CD4-positive, alpha-beta T cell treated with Interleukin-4 for 1 hour (primary cell): Measurements from ENCODE around the gene FTO.
"Not testable (repeated sequence)": the region's sequence is repeated elsewhere in the genome, so short reads cannot be mapped to it uniquely, and the experiment has no call there.

Experiments used
- DNase-seq, 2 donors: peaks; one replicate each; pipeline ENCODE4 v3.0.0-alpha.2; 2020 to 2022

Gene FTO

DNA sequence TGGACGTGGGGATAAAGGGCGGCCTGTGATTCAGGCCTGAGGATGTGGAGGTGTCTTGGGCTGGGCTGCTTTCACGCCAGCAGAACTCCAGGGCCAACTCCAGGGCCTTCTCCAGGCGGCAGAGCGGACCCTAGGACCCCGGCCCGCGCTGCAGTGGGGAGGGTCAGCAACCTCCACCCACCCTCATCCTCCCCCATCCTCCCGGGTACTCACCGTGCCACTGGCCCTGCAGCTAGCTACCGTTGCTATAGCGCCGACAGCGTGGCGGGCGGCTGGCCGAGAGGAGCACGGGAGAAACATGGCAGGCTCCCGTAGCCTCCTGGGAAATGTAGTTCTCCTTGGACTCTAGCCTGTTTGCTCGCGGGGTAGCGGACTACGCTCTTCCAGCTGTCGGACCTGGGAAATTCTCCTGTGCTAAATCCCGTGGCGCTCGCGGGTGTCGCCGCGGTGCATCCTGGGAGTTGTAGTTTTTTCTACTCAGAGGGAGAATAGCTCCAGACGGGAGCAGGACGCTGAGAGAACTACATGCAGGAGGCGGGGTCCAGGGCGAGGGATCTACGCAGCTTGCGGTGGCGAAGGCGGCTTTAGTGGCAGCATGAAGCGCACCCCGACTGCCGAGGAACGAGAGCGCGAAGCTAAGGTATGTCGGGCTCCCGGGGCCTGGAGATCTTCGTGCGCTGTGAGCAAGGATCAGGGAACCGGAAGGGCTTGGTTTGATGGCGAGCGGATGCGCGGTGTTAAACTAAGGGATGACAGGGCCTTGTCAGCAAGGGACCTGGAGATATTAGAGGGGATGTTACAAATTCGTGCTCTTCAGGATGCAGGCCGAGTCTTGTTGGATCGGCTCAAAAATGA lies at the start of gene FTO, which contains the start of gene RPGRIP1L:
Gene FTO, plus strand, starts transcription at position 567 of the 855 bp plus-strand sequence.
Gene RPGRIP1L, minus strand, starts transcription at position 270 of the 855 bp plus-strand sequence. CDS start 3,136 bp downstream, outside the sequence.
- peak; percentile 98 for DNase-seq

DNA sequence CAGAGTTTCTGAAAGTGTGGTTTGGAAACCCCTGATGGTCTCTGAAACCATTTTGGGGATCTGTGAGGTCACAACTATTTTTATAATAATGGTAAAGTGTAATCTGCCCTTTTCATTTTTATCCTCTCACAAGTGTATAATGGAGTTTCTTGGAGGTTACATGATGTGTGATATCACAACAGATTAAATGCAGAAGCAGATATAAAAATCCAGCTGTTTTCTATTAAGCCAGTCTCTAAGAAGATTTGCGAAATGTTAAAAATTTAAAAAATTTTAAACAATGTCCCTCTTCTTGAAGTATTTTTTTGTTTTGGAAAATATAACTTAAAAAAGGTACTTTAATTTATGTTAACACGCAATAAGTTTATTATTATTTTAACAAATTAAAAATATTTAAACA lies 49.0 kb upstream of the FTO start:
- no peak for DNase-seq

DNA sequence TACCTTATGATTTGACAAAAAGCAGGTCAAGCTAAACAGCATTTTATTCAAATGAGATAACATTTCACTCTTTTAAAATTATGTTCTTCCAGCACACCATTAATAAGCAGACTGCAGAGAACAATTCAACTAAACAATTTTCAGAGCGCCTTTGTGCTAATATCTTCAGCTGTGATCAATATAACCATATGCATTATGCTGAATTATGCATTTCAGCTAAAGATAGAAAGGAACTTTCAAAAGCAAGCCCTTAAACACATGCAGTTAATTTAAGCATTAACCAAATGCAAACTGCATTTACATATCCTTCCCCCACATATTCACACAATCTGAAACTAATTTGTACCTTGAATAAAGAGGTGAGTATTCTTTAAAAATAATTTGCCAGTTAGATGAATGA lies 41.9 kb upstream of the FTO start:
- DNase-seq, result no peak

DNA sequence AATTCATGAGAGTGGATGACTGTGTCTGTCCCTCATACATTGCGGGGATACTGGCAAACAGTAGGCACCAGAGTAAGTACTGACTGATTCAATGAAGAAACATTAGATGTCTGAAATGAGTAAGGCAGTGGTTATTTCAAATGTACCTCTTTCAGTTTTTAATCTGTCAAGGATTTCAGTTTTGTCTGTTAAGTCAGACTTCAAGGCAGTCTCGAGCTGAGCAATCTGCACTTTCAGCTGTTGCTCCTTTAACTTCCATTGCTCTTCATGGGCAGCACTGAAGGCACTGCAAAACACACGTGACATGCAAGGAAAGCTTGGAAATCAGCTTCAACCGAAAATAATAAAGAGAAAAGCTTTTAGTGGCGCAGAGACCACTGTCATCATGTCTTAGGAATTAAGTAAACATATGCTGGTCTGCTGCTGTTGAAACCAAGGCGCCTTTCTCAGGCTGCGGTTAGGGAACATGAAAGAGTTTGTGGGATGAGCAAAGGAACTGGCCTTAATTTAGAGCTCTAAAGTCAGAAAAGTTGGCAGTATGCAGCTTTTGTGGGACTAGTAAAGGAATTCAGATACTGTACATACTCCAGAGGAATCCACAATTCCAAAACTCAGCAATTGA lies 39.1 kb upstream of the FTO start:
- DNase-seq, result no peak

- no peak for DNase-seq
Observed at GRCh38 chr16:53666786-53667415, 37.1 kb upstream of the FTO start.

DNA sequence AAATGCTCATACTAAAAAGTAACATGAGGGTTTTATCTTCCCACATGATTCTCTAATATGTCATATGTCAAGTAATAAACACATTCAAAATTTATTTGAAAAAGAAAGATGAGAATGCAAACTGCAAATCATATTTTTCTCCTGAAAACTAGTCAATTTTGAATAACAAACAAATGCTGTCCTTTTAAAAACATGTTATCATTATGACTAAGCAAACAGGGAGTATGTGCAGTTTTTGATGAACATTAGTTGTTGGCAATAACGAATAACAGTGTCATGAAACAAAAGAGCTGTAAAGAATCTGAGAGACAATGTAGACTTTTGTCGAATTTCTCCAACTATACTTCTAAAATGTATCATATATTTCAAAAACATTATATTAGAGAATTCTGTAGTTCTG lies 35.1 kb upstream of the FTO start:
- DNase-seq, result no peak

GRCh38 chr16:53672461-53672860 lies 31.5 kb upstream of the FTO start:
- no peak for DNase-seq

DNA sequence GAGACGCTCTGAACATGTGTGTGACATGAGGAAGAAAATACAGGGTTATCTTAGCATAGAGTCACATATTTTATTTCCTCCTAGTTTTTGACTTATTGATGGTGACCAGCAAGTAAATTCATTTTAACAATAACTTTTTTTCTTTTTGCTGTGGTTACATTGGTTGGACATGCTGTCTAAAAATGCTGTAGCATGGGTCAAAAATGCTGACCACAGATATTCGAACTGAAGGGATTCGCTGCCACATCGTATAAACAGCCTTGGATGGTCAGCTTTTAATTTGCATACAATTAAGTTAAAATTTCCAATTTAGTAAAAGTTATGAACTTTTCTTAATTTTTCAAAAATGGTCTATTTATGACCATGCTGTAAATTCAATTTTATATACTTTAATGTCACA lies 30.8 kb upstream of the FTO start:
- no peak for DNase-seq

- no peak for DNase-seq
Observed at GRCh38 chr16:53678155-53678554, 25.8 kb upstream of the FTO start.

DNA sequence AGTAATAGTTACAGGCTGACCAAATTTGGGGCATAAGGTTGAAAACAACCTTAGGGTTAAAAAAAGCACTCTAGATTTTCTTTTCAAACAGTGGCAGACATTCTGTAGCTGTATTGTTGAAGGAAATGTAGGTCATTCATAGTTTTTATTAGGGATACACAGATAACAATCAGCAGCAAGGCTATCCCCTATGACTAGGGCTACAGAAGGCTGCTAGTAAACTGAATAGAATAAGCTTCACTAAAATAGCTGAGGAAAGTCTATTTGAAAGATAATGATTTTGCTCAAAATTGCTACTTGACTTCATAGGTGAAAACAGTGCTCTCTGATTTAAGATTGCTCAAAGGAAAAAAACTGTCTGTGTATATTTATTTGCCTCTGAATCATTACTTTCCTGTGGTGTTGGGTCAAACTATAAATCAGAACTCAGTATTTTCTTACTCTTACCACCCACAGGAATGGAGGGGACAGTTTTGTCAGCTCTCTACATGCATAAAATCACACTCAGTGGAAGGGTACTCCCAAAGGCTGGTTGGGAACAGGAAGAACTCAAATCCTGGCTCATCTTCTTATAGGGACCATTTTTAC lies 25.1 kb upstream of the FTO start:
- DNase-seq, result no peak

DNA sequence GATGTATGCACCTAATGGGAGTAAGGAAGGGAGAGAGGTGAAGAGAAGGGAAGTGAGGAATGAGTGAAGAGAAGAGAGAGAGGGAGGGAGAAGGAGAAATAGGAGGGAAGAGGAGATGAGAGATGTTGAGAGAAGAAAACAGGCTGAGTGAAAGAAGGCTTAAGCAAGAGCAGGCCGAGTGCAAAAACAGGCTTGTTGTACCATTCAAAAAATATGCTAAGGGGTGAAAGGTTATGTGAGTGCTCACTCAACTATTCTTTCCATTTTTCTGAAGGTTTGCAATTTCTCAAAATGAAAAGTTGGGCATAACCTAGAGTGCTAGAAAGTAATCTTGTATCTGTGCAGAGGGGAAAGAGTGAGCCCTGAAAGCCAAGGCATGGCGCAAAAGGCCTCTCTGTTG lies 23.2 kb upstream of the FTO start:
- DNase-seq, result no peak

DNA sequence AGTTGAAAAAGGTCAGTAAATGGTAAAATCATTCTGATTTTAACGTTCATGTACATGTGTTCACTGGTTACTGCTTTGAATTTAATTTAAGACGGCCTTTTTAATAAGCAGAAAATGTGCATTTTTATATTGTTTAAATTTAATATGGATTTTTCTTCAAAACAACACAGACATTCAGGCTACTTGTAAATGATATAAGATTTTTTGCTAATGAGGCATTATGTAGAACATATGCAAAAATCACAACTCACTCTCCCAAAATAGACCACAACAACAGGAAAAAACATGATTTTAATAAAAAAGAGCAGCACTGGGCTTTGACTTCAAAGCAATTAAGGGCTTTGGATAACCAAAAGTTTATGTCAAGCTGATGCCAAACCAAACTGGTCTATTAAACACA lies 22.6 kb upstream of the FTO start:
- DNase-seq, result no peak

- DNase-seq, result not testable (repeated sequence)
Observed at GRCh38 chr16:53685334-53685733, 18.6 kb upstream of the FTO start.

DNA sequence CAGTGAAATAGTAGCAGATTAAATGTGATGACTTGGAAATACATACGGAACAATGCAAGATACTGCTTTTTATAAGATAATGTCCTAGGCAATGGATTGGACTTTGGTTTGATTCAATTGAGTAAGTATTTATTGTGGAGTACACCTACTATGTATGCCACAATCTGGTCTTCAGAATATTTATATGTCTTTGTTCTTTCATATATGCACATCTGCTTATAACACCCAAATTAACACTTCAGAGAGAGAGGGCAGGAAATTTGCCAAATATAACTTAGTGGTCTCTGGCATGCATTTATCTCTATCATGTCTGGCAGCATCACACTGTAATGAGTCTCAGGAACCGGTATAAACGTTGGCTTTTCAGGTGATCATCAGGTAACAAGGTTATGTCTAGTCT lies 17.2 kb upstream of the FTO start:
- DNase-seq, result no peak

- no peak for DNase-seq
Observed at GRCh38 chr16:53689636-53690035, 14.3 kb upstream of the FTO start.

DNA sequence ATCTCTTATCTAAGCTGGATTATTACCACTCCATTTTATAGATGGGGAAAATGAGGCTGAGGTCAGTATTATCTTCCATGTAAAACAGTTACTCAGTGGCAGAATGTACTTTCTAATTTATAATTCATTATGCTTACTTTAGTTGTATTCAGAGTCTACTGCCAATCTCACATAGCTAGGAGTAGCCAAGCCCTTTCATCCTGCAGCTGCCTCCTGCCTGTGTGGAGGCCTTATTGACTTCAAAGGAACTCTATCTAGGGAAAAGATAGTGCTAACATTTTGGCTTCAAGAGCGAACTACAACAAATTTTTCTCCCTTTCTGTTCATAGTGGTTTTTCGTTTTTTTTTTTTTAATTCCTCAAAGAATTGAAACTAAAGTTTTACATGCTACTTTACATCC lies 13.2 kb upstream of the FTO start:
- no peak for DNase-seq

- no peak for DNase-seq
Observed at GRCh38 chr16:53692146-53692545, 11.8 kb upstream of the FTO start.

GRCh38 chr16:53693320-53693719 lies 10.6 kb upstream of the FTO start:
- DNase-seq, result no peak

GRCh38 chr16:53695070-53695469 lies 8.9 kb upstream of the FTO start:
- no peak for DNase-seq

DNA sequence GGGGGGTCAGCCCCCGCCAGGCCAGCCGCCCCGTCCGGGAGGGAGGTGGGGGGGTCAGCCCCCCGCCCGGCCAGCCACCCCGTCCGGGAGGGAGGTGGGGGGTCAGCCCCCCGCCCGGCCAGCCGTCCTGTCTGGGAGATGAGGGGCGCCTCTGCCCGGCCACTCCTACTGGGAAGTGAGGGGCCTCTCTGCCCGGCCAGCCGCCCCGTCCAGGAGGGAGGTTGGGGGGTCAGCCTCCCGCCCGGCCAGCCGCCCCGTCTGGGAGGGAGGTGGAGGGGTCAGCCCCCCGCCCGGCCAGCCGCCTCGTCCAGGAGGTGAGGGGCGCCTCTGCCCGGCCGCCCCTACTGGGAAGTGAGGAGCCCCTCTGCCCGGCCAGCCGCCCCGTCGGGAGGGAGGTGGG lies 5.7 kb upstream of the FTO start:
- not testable (repeated sequence) for DNase-seq

- DNase-seq, result no peak
Observed at GRCh38 chr16:53704445-53704813, 473 bp downstream of the FTO start.

DNA sequence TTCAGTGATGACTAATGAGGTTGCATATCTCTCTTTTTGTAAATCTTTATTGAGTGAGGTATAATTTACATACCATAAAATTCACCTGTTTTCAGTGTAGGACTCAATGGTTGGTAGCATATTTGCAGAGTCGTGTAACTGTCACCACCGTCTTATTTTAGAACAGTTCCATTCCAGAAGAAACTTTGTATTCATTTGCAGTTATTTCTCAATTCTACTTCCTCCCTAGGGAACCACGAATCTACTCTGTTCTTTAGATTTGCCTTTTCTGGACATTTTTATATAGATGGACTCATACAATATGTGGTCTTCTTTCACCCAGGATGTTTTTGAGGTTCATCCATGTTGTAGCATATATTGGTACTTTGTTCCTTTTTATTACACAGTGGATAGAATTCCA lies 3.7 kb downstream of the FTO start:
- no peak for DNase-seq

DNA sequence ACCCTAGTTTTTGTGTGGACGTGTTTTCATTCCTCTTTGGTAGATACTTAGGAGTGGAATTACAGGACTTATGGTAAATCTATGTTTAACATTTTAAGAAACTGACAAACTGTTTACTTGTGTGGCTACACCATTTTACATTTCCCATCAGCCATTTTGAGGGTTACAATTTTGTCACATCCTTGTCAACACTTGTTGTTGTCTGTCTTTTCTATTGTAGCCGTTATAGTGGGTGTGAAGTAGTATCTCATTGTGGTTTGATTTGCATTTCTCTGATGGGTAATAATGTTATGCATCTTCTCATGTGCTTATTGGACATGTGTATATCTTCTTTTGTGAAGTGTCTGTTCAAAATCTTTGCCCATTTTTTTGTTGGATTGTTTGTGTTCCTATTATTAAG lies 4.5 kb downstream of the FTO start:
- no peak for DNase-seq

- no peak for DNase-seq
Observed at GRCh38 chr16:53711390-53711789, 7.4 kb downstream of the FTO start.
